Neural progenitor cell (in vitro differentiated cells): ENCODE measurements around the gene OR5B21. TPM values are rescaled to one million over a fixed set of nuclear protein-coding genes. Genes with fewer than 3 reads are reported as not detected.

Experiments
- DNase-seq: peaks from one replicate; pipeline ENCODE4 v3.0.0-alpha.2; 2016; ENCODE audit warnings: low spot score
- H2AFZ ChIP-seq: fragments of 200-600 bp; sonication (generic); replicated peaks from 2 replicates; pipeline ENCODE4 v1.6.1; 2016; ENCODE audit warnings: antibody characterized with exemption
- H3F3A ChIP-seq: fragments of 200-600 bp; sonication (generic); 2 replicates; pipeline ENCODE4 v1.6.1; 2016; ENCODE audit warnings: antibody characterized with exemption, low read depth
- H3K27ac ChIP-seq: fragments of 200-600 bp; sonication (generic); 2 replicates; pipeline ENCODE4 v1.5.1; 2016; ENCODE audit warnings: mild to moderate bottlenecking
- H3K27me3 ChIP-seq: fragments of 200-600 bp; sonication (generic); 2 replicates; pipeline ENCODE4 v1.6.1; 2016; ENCODE audit warnings: mild to moderate bottlenecking, moderate library complexity
- H3K36me3 ChIP-seq: fragments of 200-600 bp; sonication (generic); 2 replicates; pipeline ENCODE4 v1.5.1; 2016
- H3K4me1 ChIP-seq: fragments of 200-600 bp; sonication (generic); 2 replicates; pipeline ENCODE4 v1.6.1; 2016; ENCODE audit warnings: mixed run types
- H3K4me2 ChIP-seq: fragments of 200-600 bp; sonication (generic); 2 replicates; pipeline ENCODE4 v1.6.1; 2016
- H3K4me3 ChIP-seq: fragments of 200-600 bp; sonication (generic); 2 replicates; pipeline ENCODE4 v1.5.1; 2016
- H3K79me2 ChIP-seq: fragments of 200-600 bp; sonication (generic); 2 replicates; pipeline ENCODE4 v1.6.1; 2016; ENCODE audit warnings: low read depth
- H3K9ac ChIP-seq: fragments of 200-600 bp; sonication (generic); 2 replicates; pipeline ENCODE4 v1.6.1; 2016
- H3K9me3 ChIP-seq: fragments of 200-600 bp; sonication (generic); 2 replicates; pipeline ENCODE4 v1.5.1; 2016; ENCODE audit warnings: low read depth
- H4K20me1 ChIP-seq: fragments of 200-600 bp; sonication (generic); 2 replicates; pipeline ENCODE4 v1.6.1; 2016; ENCODE audit warnings: low read depth
- H3K27ac Mint-ChIP-seq: 3 replicates; pipeline ENCODE4 v1.8.0; 2021; ENCODE audit warnings: mixed read lengths
- H3K27me3 Mint-ChIP-seq: 2 replicates; pipeline ENCODE4 v1.8.0; 2022; ENCODE audit warnings: low read depth, mild to moderate bottlenecking, inconsistent platforms, moderate library complexity, mixed read lengths; ENCODE audit not compliant: insufficient read depth
- H3K36me3 Mint-ChIP-seq: 3 replicates; pipeline ENCODE4 v1.8.0; 2021; ENCODE audit warnings: mixed read lengths
- H3K4me1 Mint-ChIP-seq: 3 replicates; pipeline ENCODE4 v1.8.0; 2021; ENCODE audit warnings: mixed read lengths
- H3K4me3 Mint-ChIP-seq: 3 replicates; pipeline ENCODE4 v1.8.0; 2021; ENCODE audit warnings: mild to moderate bottlenecking, moderate library complexity, mixed read lengths
- H3K9me3 Mint-ChIP-seq: 3 replicates; pipeline ENCODE4 v1.8.0; 2020; ENCODE audit warnings: mixed read lengths
- EZH2 ChIP-seq: fragments of 200-600 bp; sonication (generic); IDR thresholded peaks from 2 replicates; pipeline ENCODE4 v1.6.1; 2017; ENCODE audit warnings: antibody characterized with exemption, mild to moderate bottlenecking, moderate library complexity
- EZH2phosphoT487 ChIP-seq: fragments of 200-600 bp; sonication (generic); IDR thresholded peaks from 2 replicates; pipeline ENCODE4 v1.6.1; 2017; ENCODE audit warnings: antibody characterized with exemption
- total RNA-seq: library from RNA; depleted of rRNA; stranded (reverse); fragments of >200 nt; gene quantifications from 2 replicates; pipeline ENCODE4 v1.2.3, GENCODE V29; 2015; ENCODE audit warnings: low replicate concordance
- TF ChIP-seq, protein P1 (sequence below): fragments of 200-600 bp; sonication (generic); IDR thresholded peaks from 2 replicates; pipeline ENCODE4 v1.5.1; 2017; ENCODE audit warnings: antibody characterized with exemption, mild to moderate bottlenecking

Gene OR5B21
- total RNA-seq, 1 donor from 2014 or later: not detected

DNA sequence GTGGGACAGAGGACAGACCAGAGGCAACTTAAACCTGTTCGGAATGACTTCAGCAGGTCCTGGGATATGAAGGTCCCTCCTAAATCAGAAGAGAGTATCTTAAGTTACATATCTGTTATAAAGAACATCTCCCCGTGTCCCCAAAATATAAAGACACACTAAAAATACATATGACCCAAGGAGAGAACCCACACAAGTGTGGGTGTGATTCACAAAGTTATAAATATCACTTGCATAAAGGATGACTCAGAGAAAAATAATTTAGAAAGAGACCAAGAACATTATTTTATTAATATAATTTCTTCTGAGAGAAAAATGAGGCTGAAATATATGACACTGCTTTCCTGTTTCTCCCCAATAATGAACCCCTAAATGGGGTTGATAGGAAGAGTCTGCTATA lies 14.2 kb downstream of the OR5B21 start:
- Mint-ChIP-seq H3K36me3 (no peaks in the 10 kb centered on the region), H3K27me3 (no peaks in the 10 kb centered on the region), H3K4me3 (no peak overlapping the region), H3K9me3 (no peaks in the 10 kb centered on the region), H3K27ac (no peak overlapping the region), H3K4me1 (no peaks in the 10 kb centered on the region)
- DNase-seq: no peak
- Histone ChIP-seq H3K4me2 (no peak overlapping the region), H3F3A (no peaks in the 10 kb centered on the region), H3K4me1 (no peaks in the 10 kb centered on the region), H3K79me2 (no peaks in the 10 kb centered on the region), H4K20me1 (no peaks in the 10 kb centered on the region), H3K27ac (no peak overlapping the region), H3K27me3 (no peaks in the 10 kb centered on the region), H3K4me3 (no peak overlapping the region), H2AFZ (no peak overlapping the region), H3K36me3 (no peaks in the 10 kb centered on the region), H3K9ac (no peak overlapping the region), H3K9me3 (no peaks in the 10 kb centered on the region)
- TF ChIP-seq EZH2phosphoT487 (no peak), EZH2 (no peak)
- TF ChIP-seq, protein P1, sequence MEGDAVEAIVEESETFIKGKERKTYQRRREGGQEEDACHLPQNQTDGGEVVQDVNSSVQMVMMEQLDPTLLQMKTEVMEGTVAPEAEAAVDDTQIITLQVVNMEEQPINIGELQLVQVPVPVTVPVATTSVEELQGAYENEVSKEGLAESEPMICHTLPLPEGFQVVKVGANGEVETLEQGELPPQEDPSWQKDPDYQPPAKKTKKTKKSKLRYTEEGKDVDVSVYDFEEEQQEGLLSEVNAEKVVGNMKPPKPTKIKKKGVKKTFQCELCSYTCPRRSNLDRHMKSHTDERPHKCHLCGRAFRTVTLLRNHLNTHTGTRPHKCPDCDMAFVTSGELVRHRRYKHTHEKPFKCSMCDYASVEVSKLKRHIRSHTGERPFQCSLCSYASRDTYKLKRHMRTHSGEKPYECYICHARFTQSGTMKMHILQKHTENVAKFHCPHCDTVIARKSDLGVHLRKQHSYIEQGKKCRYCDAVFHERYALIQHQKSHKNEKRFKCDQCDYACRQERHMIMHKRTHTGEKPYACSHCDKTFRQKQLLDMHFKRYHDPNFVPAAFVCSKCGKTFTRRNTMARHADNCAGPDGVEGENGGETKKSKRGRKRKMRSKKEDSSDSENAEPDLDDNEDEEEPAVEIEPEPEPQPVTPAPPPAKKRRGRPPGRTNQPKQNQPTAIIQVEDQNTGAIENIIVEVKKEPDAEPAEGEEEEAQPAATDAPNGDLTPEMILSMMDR: no peak

DNA sequence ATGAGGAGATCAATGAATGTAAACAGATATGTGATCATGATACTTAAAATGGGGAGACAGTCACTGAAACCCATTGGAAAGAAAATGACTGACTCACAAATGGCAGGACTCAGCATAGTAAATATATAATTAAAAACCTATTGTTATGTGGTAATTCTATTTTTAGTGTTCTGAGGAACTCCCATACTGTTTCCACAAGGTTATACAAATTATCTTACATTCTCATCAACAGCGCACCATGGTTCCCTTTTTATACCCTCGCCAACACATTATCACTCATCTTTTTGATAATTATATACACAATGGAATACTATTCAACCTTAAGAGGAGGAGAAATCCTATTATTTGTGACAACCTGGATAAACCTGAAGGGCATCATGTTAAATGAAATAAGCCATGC lies 17.1 kb downstream of the OR5B21 start:
- H2AFZ ChIP-seq: no peak overlapping the region
- H3K27me3 ChIP-seq: no peaks in the 10 kb centered on the region
- no peak overlapping the region for H3K4me3 Mint-ChIP-seq
- H3K9me3 Mint-ChIP-seq: no peaks in the 10 kb centered on the region
- no peak for TF ChIP-seq EZH2phosphoT487
- H3K79me2 ChIP-seq: no peaks in the 10 kb centered on the region
- no peaks in the 10 kb centered on the region for H3F3A ChIP-seq
- no peak overlapping the region for H3K4me3 ChIP-seq
- H3K27ac Mint-ChIP-seq: no peak overlapping the region
- no peaks in the 10 kb centered on the region for H3K36me3 Mint-ChIP-seq
- H3K4me1 ChIP-seq: no peaks in the 10 kb centered on the region
- H3K4me2 ChIP-seq: no peak overlapping the region
- H3K9me3 ChIP-seq: no peaks in the 10 kb centered on the region
- H3K36me3 ChIP-seq: no peaks in the 10 kb centered on the region
- H3K27ac ChIP-seq: no peak overlapping the region
- no peaks in the 10 kb centered on the region for H4K20me1 ChIP-seq
- peaks cover 4% of the 10 kb centered on the region for H3K4me1 Mint-ChIP-seq
- DNase-seq: no peak
- no peaks in the 10 kb centered on the region for H3K27me3 Mint-ChIP-seq
- no peak overlapping the region for H3K9ac ChIP-seq

DNA sequence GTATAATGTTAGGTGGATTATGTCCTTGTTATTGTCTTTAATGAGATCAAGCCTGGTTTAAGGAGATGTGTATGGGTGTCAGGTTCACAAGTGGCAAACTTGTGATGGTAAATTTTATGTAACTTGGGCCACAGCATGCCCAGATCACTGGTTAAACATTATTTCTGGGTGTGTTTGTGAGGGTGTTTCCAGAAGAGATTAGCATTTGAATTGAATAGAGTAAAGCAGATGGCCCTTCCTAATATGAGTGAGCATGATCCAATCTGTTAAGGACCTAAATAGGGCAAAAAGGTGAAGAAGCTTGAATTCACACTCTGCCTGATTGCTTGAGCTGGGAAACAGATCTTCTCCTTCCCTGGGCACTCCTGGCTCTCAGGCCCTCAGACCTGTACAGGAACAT lies 20.7 kb downstream of the OR5B21 start:
- H3K9me3 Mint-ChIP-seq: no peaks in the 10 kb centered on the region
- H3K4me3 Mint-ChIP-seq: no peak overlapping the region
- Histone ChIP-seq H3K36me3 (no peaks in the 10 kb centered on the region), H4K20me1 (no peaks in the 10 kb centered on the region), H2AFZ (no peak overlapping the region), H3K4me1 (no peaks in the 10 kb centered on the region), H3K27me3 (no peaks in the 10 kb centered on the region), H3K4me3 (no peak overlapping the region), H3F3A (no peaks in the 10 kb centered on the region), H3K27ac (no peak overlapping the region), H3K4me2 (no peak overlapping the region), H3K9ac (no peak overlapping the region), H3K9me3 (no peaks in the 10 kb centered on the region), H3K79me2 (no peaks in the 10 kb centered on the region)
- no peak overlapping the region for H3K27ac Mint-ChIP-seq
- no peak for TF ChIP-seq EZH2phosphoT487
- no peak for TF ChIP-seq EZH2
- TF ChIP-seq, protein P1: no peak
- no peaks in the 10 kb centered on the region for H3K27me3 Mint-ChIP-seq
- H3K4me1 Mint-ChIP-seq: peaks cover 4% of the 10 kb centered on the region
- H3K36me3 Mint-ChIP-seq: no peaks in the 10 kb centered on the region
- DNase-seq: no peak

DNA sequence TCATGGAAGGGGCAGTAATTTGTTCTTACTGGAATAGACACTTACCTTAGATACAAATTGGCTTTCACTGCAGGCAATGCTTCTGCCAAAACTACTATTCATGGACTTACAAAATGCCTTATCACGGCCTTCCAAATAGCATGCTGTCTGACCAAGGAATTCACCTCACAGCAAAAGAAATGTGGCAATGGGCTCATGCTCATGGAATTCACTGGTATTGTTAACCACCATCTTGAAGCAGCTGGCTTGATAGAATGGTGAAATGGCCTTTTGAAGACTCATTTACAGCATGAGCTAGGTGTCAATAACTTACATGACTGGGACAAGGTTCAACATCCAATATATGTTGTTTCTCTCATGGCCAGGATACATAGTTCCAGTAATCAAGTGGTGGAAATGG lies 21.9 kb downstream of the OR5B21 start:
- no peaks in the 10 kb centered on the region for H3K9me3 ChIP-seq
- no peaks in the 10 kb centered on the region for H3K36me3 ChIP-seq
- no peaks in the 10 kb centered on the region for H3K36me3 Mint-ChIP-seq
- peaks cover 4% of the 10 kb centered on the region for H3K4me1 Mint-ChIP-seq
- H3F3A ChIP-seq: no peaks in the 10 kb centered on the region
- no peak for DNase-seq
- H3K4me1 ChIP-seq: no peaks in the 10 kb centered on the region
- no peak overlapping the region for H3K4me2 ChIP-seq
- no peak overlapping the region for H3K4me3 Mint-ChIP-seq
- H3K27me3 Mint-ChIP-seq: no peaks in the 10 kb centered on the region
- no peaks in the 10 kb centered on the region for H3K27me3 ChIP-seq
- H3K27ac Mint-ChIP-seq: no peak overlapping the region
- TF ChIP-seq, protein P1: no peak
- TF ChIP-seq EZH2 (no peak), EZH2phosphoT487 (no peak)
- no peaks in the 10 kb centered on the region for H3K9me3 Mint-ChIP-seq
- H2AFZ ChIP-seq: no peak overlapping the region
- no peaks in the 10 kb centered on the region for H4K20me1 ChIP-seq
- no peak overlapping the region for H3K4me3 ChIP-seq
- H3K79me2 ChIP-seq: no peaks in the 10 kb centered on the region
- H3K27ac ChIP-seq: no peak overlapping the region
- no peak overlapping the region for H3K9ac ChIP-seq
